ENCODE measurements around the gene GAREM1. TPM values are rescaled to one million over a fixed set of nuclear protein-coding genes. Genes with fewer than 3 reads are reported as not detected.

The GAREM1 gene
- total and polyA plus RNA-seq, 2 donors (not counting 3 experiments of a cell fraction or from before 2014, with no cell fraction given): 0.69 to 1.0 TPM

- Histone ChIP-seq H3K9me3 (replicated peaks; ENCODE audit: control insufficient read depth, insufficient read depth, low read length) (no peaks in the 10 kb centered on the region), H3K27me3 (ENCODE audit: control insufficient read depth in 2 of 2, insufficient read depth in 2 of 2, low read length in 2 of 2) (peaks cover 2 to 3% of the 10 kb centered on the region in 2 experiments), H4K20me1 (replicated peaks; ENCODE audit: control insufficient read depth, extremely low read depth, insufficient read depth, low read length) (no peaks in the 10 kb centered on the region), H3K9ac (replicated peaks; ENCODE audit: extremely low read depth, insufficient read depth, low read length) (no peak overlapping the region), H3K79me2 (ENCODE audit: control insufficient read depth, insufficient read depth, low read length) (no peaks in the 10 kb centered on the region), H3K27ac (ENCODE audit: insufficient read depth, low read depth, low read length) (no peak overlapping the region), H3K4me2 (ENCODE audit: insufficient read depth, low read length) (no peak overlapping the region), H3K9me1 (replicated peaks; ENCODE audit: control insufficient read depth, extremely low read depth, insufficient read depth, low read length) (no peaks in the 10 kb centered on the region), H3K36me3 (ENCODE audit: control insufficient read depth in 2 of 2, extremely low read depth in 1 of 2, insufficient read depth in 2 of 2, low read length in 2 of 2) (no peaks in the 10 kb centered on the region), H3K4me1 (ENCODE audit: control insufficient read depth, extremely low read depth, insufficient read depth, low read length) (no peaks in the 10 kb centered on the region), H2AFZ (ENCODE audit: low read depth, low read length) (no peak overlapping the region), H3K4me3 (replicated peaks in 1 of 3; ENCODE audit: insufficient read depth in 1 of 3, low read depth in 1 of 3, low read length in 3 of 3) (no peak overlapping the region)
- no TSS peak for BruUV-seq (replicated peaks)
- no peak for FAIRE-seq
- no peak for DNase-seq (ENCODE audit: low read depth, low spot score)
- CTCF ChIA-PET: interaction anchor here (1.1 to 2.1 kb wide), 4 partner anchors 13 to 168 kb away, joined by 3 to 10 read pairs (median 4); partner anchors contain the start of gene GAREM1
- dilution Hi-C loops (cut with MboI; ENCODE audit: extremely low pct_ligation_motif_present, low sequenced_read_pairs) (no loop called here), intact Hi-C loops (cut with micrococcal nuclease) (no loop called here)
- TF ChIP-seq GATA2 (IDR thresholded peaks at IDR 0.05; ENCODE audit: insufficient read depth, insufficient read length, low read depth, low read length) (no peak), CTCF (IDR thresholded peaks at IDR 0.05; ENCODE audit: extremely low read depth in 1 of 2, insufficient read depth in 1 of 2, low read depth in 1 of 2, low read length in 2 of 2) (no peak), EZH2 (IDR thresholded peaks at IDR 0.05; ENCODE audit: borderline replicate concordance, low read depth, low read length, severe bottlenecking) (no peak), POLR2A (IDR thresholded peaks at IDR 0.05; ENCODE audit: low read depth, low read length) (no peak), JUN (IDR thresholded peaks at IDR 0.05; ENCODE audit: borderline replicate concordance, insufficient read depth, insufficient read length, low read depth) (no peak), MYC (IDR thresholded peaks at IDR 0.05; ENCODE audit: low read depth, low read length) (no peak), MAX (IDR thresholded peaks at IDR 0.05; ENCODE audit: insufficient read depth, insufficient read length) (no peak), FOS (IDR thresholded peaks at IDR 0.05; ENCODE audit: borderline replicate concordance, insufficient read depth, low read length) (no peak), POLR2AphosphoS5 (IDR thresholded peaks at IDR 0.05; ENCODE audit: insufficient read depth, low read depth, low read length) (no peak)
- POLR2A ChIA-PET: no interaction called here
These were observed 167.9 kb downstream of the GAREM1 start for GRCh38 chr18:32302806-32303205.

Measured in endothelial cell of umbilical vein (primary cell).